HG03045 (cell line): ENCODE results near the gene CRADD.
"Not testable (repeated sequence)": the region's sequence is repeated elsewhere in the genome, so short reads cannot be mapped to it uniquely, and the experiment has no call there.

Source experiments
- ATAC-seq: cut with Tn5 transposase; IDR thresholded peaks from one replicate; pipeline ENCODE4 v1.9.1; 2021; ENCODE audit warnings: mild to moderate bottlenecking, moderate library complexity; ENCODE audit not compliant: unreplicated experiment

The CRADD gene

GRCh38 chr12:93705237-93705636 lies 28.1 kb downstream of the CRADD start:
- no peak for ATAC-seq

DNA sequence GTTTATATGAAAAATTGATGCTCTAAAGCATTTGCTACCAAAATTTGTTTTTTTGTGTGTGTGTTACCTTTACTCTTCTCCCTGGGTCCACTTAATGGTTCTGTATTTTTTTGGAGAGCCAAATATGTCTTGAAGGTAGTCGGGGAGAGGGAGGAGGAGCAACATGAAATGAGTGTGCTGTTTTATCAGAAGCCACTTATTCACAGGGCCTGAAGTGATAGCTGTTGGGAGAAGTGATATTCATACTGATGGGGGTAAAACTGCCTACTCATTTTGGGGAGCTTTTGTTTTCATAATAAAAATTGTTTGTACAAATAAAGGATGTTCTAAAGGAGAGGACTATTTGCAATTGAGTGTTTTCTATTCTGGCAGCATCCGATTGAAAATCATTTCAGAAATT lies 29.2 kb downstream of the CRADD start:
- no peak for ATAC-seq

DNA sequence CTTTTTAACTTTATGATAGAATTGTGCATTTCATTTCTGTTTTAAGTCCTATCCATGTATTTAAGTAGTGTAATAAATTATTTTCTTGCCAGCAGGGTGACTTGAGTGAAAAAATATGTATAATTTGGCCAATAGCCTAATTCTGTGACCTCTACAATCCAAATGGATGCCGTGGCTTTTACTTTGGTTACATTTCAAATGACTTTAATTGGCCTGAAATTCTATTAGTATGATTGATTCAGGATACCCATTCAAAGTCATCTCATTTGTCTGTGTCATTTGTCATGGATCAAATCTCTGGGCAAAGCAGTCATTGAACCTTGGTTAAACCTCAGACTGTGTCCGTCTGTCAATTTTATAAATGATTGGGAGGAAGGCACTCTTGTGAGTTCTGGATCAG lies 29.6 kb downstream of the CRADD start:
- no peak for ATAC-seq

GRCh38 chr12:93707836-93708235 lies 30.7 kb downstream of the CRADD start:
- ATAC-seq: no peak

- ATAC-seq: no peak
Measured at GRCh38 chr12:93708952-93709351, 31.8 kb downstream of the CRADD start.

- no peak for ATAC-seq
Measured at GRCh38 chr12:93709386-93709785, 32.2 kb downstream of the CRADD start.

DNA sequence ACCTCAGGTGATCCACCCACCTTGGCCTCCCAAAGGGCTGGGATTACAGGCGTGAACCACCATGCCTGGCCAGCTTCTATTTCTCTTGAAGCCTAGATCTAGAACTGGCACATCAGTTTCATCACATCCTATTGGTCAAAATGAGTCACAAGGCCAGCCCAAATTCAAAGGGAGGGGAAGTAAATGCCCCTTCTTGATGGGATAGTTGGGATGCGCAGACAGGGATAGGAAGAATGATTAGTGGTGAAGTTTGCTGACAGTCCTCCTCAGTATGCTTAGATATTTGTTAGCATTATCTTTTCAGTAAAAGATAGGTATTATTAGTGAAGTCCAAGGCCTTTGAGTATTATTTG lies 33.4 kb downstream of the CRADD start:
- no peak for ATAC-seq

DNA sequence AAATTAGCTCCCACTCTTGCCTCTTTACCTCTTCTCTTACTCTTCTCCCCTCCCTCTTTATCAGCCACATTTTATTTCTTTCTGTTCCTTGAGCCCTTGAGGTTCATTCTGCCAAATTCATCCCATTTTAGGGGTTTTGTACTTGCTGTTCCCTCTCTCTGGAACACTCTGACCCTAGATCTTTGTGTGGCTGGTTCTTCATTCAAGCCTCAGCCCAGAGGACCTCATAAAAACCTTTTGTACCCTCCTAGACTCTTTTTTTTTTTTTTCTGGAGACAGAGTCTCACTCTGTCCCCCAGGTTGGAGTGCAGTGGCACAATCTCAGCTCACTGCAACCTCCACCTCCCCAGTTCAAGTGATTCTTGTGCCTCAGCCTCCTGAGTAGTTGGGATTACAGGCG lies 34.3 kb downstream of the CRADD start:
- not testable (repeated sequence) for ATAC-seq

GRCh38 chr12:93712200-93712599 lies 35.0 kb downstream of the CRADD start:
- ATAC-seq: no peak

DNA sequence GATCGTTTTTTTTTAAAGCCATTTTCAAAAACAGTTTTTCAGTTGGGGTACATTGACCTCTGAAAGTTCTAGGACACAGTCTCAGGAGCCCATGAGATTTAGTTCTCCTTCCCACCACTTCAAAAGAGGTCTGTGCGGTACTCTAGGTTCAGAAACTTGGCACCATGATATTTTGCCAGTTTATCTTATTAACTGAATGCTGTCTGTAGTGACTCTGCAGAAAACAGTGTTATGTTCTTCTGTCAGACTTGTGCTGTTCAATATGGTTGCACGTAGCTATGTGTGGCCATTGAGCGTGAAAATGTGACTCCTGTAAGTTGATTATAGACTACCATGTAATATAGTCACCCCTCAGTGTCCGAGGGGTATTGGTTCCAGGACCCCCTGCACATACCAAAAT lies 35.9 kb downstream of the CRADD start:
- ATAC-seq: no peak

DNA sequence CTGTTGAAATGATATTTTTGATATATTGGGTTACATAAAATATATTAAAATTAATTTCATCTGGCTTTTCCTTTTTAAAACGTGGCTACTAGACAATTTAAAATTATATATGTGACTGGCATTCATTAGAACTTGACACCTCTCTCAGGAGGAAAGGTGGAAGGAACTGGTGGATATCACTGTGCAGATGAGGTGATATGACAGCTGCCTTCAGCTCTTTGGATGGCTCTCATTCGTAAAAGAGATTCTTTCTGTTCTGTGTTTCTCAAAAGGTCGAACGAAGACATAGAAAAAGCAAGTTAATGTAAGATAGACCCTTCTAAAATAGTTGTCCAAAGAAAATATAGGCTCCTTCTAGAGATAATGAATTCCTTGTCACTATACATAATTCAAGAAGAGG lies 36.6 kb downstream of the CRADD start:
- ATAC-seq: no peak

DNA sequence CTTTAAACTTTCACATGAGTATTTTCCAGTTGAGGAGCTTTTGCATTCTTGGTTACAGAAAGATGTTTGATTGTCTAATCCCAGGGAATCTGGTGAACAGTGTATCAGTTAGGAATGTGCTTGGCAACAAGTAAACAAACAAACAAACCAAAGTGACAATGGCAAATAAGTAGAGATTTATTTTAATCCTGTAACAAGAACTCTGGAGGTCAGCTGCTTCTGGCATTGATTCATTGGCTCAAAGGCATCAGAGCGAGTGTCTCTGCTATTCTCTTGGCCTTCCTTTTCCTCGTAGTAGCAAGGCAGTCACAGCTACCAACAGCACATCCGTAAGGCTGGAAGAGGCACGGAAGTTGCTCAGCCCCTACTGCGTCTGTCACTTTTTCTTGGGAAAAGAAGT lies 37.2 kb downstream of the CRADD start:
- no peak for ATAC-seq

DNA sequence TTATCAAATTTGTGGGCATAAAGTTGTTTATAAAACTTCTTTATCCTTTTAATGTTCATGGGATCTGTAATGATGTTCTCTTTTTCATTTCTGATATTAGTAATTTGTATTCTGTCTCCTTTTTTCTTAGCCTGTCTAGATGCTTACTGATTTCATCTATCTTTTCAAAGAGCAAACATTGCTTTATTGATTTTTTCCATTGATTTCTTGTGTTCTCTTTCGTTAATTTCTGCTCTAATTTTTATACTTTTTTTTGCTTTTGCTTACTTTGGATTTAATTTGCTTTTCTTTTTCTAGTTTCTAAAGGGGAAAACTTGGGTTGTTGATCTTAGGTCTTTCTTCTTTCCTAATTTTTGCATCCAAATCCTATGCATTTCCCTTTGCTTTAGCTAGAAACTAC lies 42.5 kb downstream of the CRADD start:
- no peak for ATAC-seq

DNA sequence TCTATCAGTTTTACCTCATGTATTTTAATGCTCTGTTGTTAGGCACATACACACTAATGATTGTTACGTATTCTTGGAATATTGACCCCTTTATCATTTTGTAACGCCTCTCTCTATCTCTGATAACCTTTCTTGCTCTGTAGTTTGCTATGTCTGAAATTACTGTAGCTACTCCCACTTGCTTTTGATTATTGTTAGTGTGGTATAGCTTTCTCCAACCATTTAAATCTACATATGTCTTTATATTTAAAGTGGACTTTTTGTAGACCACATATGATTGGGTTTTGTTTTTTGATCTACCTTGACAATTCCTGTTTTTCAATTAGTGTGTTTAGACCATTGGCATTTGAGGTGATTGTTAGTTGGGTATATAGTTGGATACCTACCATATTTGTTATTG lies 43.4 kb downstream of the CRADD start:
- no peak for ATAC-seq

GRCh38 chr12:93722179-93722578 lies 45.0 kb downstream of the CRADD start:
- ATAC-seq: no peak

GRCh38 chr12:93722835-93723567 lies 45.8 kb downstream of the CRADD start:
- no peak for ATAC-seq

DNA sequence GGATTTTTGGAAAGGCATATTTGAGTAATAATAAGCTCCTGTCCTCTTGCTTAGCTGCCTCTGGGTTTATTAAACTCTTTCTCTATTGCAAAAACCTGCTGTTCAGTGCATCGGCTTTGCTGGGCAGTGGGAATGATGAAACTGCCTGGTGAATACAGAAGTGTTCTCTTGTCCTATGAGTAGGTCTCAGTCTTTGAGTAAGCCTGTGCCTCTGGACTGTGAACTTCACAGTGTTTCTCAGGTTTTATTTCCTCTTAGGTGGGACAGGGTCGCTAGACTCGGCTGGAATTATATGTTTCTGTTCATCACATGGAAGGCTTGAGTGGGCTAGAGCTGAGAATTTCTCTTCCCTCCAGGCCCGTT lies 46.4 kb downstream of the CRADD start:
- no peak for ATAC-seq

- ATAC-seq: no peak
Measured at GRCh38 chr12:93725531-93725930, 48.4 kb downstream of the CRADD start.

GRCh38 chr12:93727195-93727811 lies 50.1 kb downstream of the CRADD start:
- no peak for ATAC-seq

DNA sequence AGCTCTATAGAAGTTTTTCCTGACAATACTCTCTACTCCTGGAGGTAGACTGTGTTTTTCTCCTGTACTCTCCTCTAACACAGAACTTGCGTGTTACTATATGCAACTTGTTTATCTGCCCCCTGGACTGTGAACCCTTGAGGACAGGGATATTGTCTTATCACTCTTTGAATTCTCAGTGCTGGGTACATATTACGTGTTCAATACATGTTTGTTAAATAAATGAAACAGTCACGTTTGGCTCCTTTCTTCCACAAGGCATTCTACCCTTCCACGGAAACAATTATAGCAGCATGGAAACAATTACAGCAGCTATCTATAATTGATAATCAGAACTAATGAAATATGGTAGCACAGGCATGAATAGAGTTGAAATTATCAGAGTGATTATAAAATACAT lies 50.7 kb downstream of the CRADD start:
- ATAC-seq: no peak

- ATAC-seq: no peak
Measured at GRCh38 chr12:93729934-93730333, 52.8 kb downstream of the CRADD start.

DNA sequence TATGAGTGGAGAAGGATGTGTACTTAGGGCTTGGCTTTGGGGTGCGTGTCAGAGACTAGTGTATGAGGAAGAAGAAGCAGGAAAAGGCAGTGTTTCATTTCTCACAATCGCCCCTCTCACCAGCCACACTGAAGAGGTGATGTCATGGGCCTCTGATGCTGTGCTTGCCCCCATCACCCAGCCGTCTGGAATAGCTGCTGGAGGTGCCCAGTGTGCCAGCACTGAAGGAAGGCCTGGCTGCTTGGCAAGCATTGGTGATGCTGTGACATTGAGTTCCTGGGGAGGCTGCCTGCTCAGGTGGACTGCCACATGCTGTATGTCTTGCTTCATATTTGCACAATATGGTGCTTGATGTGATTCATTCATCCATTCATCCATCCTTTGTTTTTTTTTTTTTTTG lies 56.2 kb downstream of the CRADD start:
- no peak for ATAC-seq

GRCh38 chr12:93733928-93734327 lies 56.8 kb downstream of the CRADD start:
- no peak for ATAC-seq
